Fibroblast of villous mesenchyme (primary cell): ENCODE results near the gene LYZL4. TPM values are rescaled to one million over a fixed set of nuclear protein-coding genes. Genes with fewer than 3 reads are reported as not detected.
A peak's percentile ranks its signal among the peaks of the same experiment; 100 is the strongest.

Experiments used
- DNase-seq: peaks from one replicate; pipeline ENCODE4 v3.0.0-alpha.2; 2010; ENCODE audit warnings: low read depth
- H3K4me3 ChIP-seq: 2 replicates; pipeline ENCODE4 v1.5.1; 2011; ENCODE audit warnings: low read depth, mild to moderate bottlenecking, low read length
- total RNA-seq: library from RNA; depleted of rRNA; stranded (reverse); fragments of >200 nt; gene quantifications from 2 replicates; pipeline ENCODE4 v1.2.3, GENCODE V29; 2012
- TF ChIP-seq, protein P1 (sequence below): IDR thresholded peaks from 2 replicates; pipeline ENCODE4 v1.5.1; 2012; ENCODE audit warnings: low read depth, mild to moderate bottlenecking, low read length; ENCODE audit not compliant: insufficient read depth

The LYZL4 gene
- total RNA-seq, 1 donor: not detected

- TF ChIP-seq, protein P1, sequence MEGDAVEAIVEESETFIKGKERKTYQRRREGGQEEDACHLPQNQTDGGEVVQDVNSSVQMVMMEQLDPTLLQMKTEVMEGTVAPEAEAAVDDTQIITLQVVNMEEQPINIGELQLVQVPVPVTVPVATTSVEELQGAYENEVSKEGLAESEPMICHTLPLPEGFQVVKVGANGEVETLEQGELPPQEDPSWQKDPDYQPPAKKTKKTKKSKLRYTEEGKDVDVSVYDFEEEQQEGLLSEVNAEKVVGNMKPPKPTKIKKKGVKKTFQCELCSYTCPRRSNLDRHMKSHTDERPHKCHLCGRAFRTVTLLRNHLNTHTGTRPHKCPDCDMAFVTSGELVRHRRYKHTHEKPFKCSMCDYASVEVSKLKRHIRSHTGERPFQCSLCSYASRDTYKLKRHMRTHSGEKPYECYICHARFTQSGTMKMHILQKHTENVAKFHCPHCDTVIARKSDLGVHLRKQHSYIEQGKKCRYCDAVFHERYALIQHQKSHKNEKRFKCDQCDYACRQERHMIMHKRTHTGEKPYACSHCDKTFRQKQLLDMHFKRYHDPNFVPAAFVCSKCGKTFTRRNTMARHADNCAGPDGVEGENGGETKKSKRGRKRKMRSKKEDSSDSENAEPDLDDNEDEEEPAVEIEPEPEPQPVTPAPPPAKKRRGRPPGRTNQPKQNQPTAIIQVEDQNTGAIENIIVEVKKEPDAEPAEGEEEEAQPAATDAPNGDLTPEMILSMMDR: no peak
- no peak for DNase-seq
Measured at GRCh38 chr3:42377681-42378080, 32.7 kb downstream of the LYZL4 start.

GRCh38 chr3:42376344-42376798 lies 34.0 kb downstream of the LYZL4 start:
- H3K4me3 ChIP-seq: no peak overlapping the region
- peak; percentile 55 for DNase-seq
- TF ChIP-seq, protein P1: no peak

More at GRCh38 chr3:42377681-42378080, 32.7 kb downstream of the LYZL4 start:
- no peak overlapping the region for H3K4me3 ChIP-seq

DNA sequence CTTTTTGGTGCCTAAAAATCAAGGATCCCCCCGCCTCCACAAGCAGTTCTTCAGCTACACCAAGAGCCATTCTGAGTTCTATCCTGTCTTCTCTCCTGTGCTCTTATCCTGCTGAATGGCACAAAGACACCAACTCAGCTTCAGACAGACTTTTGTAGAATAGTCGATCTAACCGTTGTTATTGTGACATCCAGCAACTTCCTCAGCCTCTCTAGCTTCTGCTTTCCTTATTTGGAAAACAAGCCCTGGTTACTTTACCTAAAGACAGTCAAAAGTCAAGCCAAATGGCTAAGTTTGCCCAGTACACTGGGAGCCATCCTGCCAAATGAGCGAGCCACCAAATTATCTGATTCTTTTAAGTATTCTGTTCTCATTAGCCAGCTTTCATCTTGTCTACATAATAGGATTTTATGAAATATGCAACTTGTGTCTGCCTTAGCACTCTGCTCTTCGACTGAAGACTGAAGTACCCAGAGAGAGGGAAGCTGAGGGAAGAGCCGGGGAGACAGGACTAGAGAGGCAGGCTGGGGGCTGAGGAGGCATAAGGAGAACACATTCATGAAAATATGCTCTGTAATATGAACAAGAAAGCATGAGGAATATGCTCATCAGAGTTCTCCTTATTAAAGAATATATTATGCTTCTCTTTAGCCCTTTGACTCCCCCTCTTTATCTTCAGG lies 35.1 kb downstream of the LYZL4 start:
- no peak for DNase-seq
- TF ChIP-seq, protein P1: no peak
- H3K4me3 ChIP-seq: no peak overlapping the region

DNA sequence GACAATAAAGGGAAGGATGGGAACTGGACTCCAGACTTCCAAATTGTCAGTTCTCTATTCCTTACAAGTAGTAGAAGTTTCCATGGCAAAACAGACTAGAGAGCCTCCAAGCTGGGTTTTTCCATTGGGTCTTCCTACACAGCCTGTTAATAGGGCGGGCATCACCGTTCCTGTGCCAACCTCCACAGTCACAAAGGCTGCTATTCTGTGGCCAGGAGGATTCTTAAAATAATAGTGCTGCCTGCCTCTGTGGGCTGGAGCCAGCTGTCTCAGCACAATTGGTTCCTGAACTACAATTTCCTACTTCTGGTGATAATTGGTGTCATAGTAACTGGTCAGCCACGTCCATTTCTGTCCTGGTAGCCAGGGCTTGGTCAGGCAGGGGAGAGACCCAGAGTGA lies 38.6 kb downstream of the LYZL4 start:
- no peak overlapping the region for H3K4me3 ChIP-seq
- no peak for DNase-seq
- TF ChIP-seq, protein P1: no peak

GRCh38 chr3:42369832-42370231 lies 40.6 kb downstream of the LYZL4 start:
- no peak for DNase-seq
- TF ChIP-seq, protein P1: no peak

DNA sequence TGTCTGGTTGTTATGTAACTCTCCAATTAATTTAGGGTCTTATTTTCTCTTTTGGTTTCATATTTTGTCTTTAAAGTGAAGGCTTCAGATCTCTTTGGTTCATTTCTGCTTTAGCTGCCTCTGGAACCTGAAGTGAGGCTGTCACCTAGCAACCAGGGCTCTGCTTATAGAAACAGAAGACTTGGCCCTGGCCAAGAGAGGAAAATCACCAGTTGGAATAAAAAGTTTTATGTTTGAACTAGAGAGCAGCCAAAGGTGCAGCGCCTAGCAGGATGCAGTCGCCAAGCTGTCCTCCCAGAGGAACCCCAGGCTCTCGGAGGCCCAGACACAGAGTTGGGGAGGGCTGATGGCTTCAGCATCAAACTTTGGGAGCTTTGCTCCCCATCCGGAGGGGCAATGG lies 41.1 kb downstream of the LYZL4 start:
- peak; percentile 3 for DNase-seq
- TF ChIP-seq, protein P1: no peak

More at GRCh38 chr3:42369832-42370231, 40.6 kb downstream of the LYZL4 start:
- no peak overlapping the region for H3K4me3 ChIP-seq

GRCh38 chr3:42368861-42369260 lies 41.5 kb downstream of the LYZL4 start:
- DNase-seq: no peak
- no peak overlapping the region for H3K4me3 ChIP-seq
- TF ChIP-seq, protein P1: no peak

More for the DNA sequence above, 41.1 kb downstream of the LYZL4 start:
- no peak overlapping the region for H3K4me3 ChIP-seq
